CD14-positive monocyte (primary cell): ENCODE data around the gene ANKRD33. TPM values are rescaled to one million over a fixed set of nuclear protein-coding genes. Genes with fewer than 3 reads are reported as not detected.

Experiments used
- DNase-seq, 3 donors: peaks; one replicate each; pipeline ENCODE4 v3.0.0-alpha.2; 2011 to 2022
- H2AFZ ChIP-seq: 2 replicates; pipeline ENCODE4 v1.6.0; 2012; ENCODE audit warnings: mild to moderate bottlenecking, low read depth, low read length, inconsistent platforms; ENCODE audit not compliant: insufficient read depth, poor library complexity, severe bottlenecking
- H3K27ac ChIP-seq, 2 donors: 1 replicate in 1 of 2; 2 replicates in 1 of 2; pipeline ENCODE4 v1.5.1; 2012 to 2013; ENCODE audit warnings: low read length in 2 of 2, control low read depth in 1 of 2, inconsistent platforms in 1 of 2, low read depth in 1 of 2, mild to moderate bottlenecking in 1 of 2
- H3K27me3 ChIP-seq, 2 donors: one replicate each; pipeline versions ENCODE4 v1.6.0 to v1.6.1; 2011 to 2013; ENCODE audit warnings: low read length in 2 of 2; ENCODE audit not compliant: control insufficient read depth in 2 of 2, insufficient read depth in 2 of 2
- H3K36me3 ChIP-seq, 2 donors: replicated peaks in 1 of 2; 1 replicate in 1 of 2; 2 replicates in 1 of 2; pipeline versions ENCODE4 v1.5.1 to v1.6.1; 2012 to 2013; ENCODE audit warnings: low read length in 2 of 2, control low read depth in 1 of 2, inconsistent platforms in 1 of 2, mild to moderate bottlenecking in 1 of 2; ENCODE audit not compliant: insufficient read depth in 2 of 2, control insufficient read depth in 1 of 2
- H3K4me1 ChIP-seq, 2 donors: 1 replicate in 1 of 2; 2 replicates in 1 of 2; pipeline versions ENCODE4 v1.5.1 to v1.6.1; 2012 to 2013; ENCODE audit warnings: low read length in 2 of 2, control low read depth in 1 of 2, inconsistent platforms in 1 of 2, mild to moderate bottlenecking in 1 of 2, moderate library complexity in 1 of 2; ENCODE audit not compliant: insufficient read depth in 2 of 2, control insufficient read depth in 1 of 2
- H3K4me2 ChIP-seq: replicated peaks from 2 replicates; pipeline ENCODE3; 2012; ENCODE audit warnings: low read length, moderate library complexity, mild to moderate bottlenecking; ENCODE audit not compliant: poor library complexity, severe bottlenecking; ENCODE audit errors: extremely low read depth
- H3K4me3 ChIP-seq, 3 experiments: fragments of 200-600 bp in 1 of 3; sonication (generic) in 1 of 3; replicated peaks in 1 of 3; 1 replicate in 2 of 3; 2 replicates in 1 of 3; pipeline ENCODE4 v1.5.1; 2011 to 2013; ENCODE audit warnings: low read length in 3 of 3, mild to moderate bottlenecking in 3 of 3, control low read depth in 2 of 3, low read depth in 2 of 3, inconsistent platforms in 1 of 3, moderate library complexity in 1 of 3
- H3K79me2 ChIP-seq: 2 replicates; pipeline ENCODE4 v1.6.0; 2012; ENCODE audit warnings: mild to moderate bottlenecking, control low read depth, inconsistent platforms, low read length, moderate library complexity; ENCODE audit not compliant: insufficient read depth
- H3K9ac ChIP-seq: 2 replicates; pipeline ENCODE4 v1.6.0; 2017; ENCODE audit warnings: low read length, mild to moderate bottlenecking; ENCODE audit not compliant: insufficient read depth, poor library complexity, severe bottlenecking
- H3K9me3 ChIP-seq, 2 donors: replicated peaks in 1 of 2; 1 replicate in 1 of 2; 2 replicates in 1 of 2; pipeline versions ENCODE4 v1.5.1 to v1.6.1; 2012 to 2013; ENCODE audit warnings: low read length in 2 of 2, control low read depth in 1 of 2; ENCODE audit not compliant: control insufficient read depth in 1 of 2, insufficient read depth in 1 of 2
- H4K20me1 ChIP-seq: 2 replicates; pipeline ENCODE4 v1.6.0; 2012; ENCODE audit warnings: mild to moderate bottlenecking, low read length, control low read depth, moderate library complexity; ENCODE audit not compliant: insufficient read depth
- H3K27ac Mint-ChIP-seq, 7 donors: one replicate each; pipeline ENCODE4 v1.8.0; 2020; ENCODE audit warnings: mild to moderate bottlenecking in 7 of 7, mixed read lengths in 7 of 7, moderate library complexity in 6 of 7, inconsistent platforms in 2 of 7
- H3K27me3 Mint-ChIP-seq, 3 donors: one replicate each; pipeline ENCODE4 v1.8.0; 2021 to 2022; ENCODE audit warnings: low read depth in 3 of 3, mild to moderate bottlenecking in 3 of 3, mixed read lengths in 3 of 3, moderate library complexity in 3 of 3, inconsistent platforms in 1 of 3
- H3K36me3 Mint-ChIP-seq, 2 donors: one replicate each; pipeline ENCODE4 v1.8.0; 2020; ENCODE audit warnings: mixed read lengths in 2 of 2, inconsistent platforms in 1 of 2, mild to moderate bottlenecking in 1 of 2
- H3K4me1 Mint-ChIP-seq: one replicate; pipeline ENCODE4 v1.8.0; 2020; ENCODE audit warnings: mild to moderate bottlenecking, mixed read lengths
- H3K4me3 Mint-ChIP-seq, 2 donors: one replicate each; pipeline ENCODE4 v1.8.0; 2020; ENCODE audit warnings: mild to moderate bottlenecking in 2 of 2, mixed read lengths in 2 of 2, moderate library complexity in 1 of 2
- H3K9me3 Mint-ChIP-seq, 7 donors: one replicate each; pipeline ENCODE4 v1.8.0; 2020 to 2022; ENCODE audit warnings: mixed read lengths in 7 of 7, mild to moderate bottlenecking in 6 of 7, moderate library complexity in 6 of 7, inconsistent platforms in 2 of 7
- WGBS: methylation state at CpG from one replicate; pipeline ENCODE4 v1.1.5; 2013; ENCODE audit warnings: missing lambda C conversion rate; ENCODE audit not compliant: insufficient coverage; 5-methylcytosine and 5-hydroxymethylcytosine counted together
- intact Hi-C, 2 donors: fragments of 100-400 bp; cut with micrococcal nuclease; formaldehyde crosslinking; loops; one replicate each; pipeline versions ENCODE4 v1.15.0 to v1.15.1; 2023
- polyA plus RNA-seq, 3 donors: library from polyadenylated mRNA; depleted of rRNA in 1 of 3; unstranded in 2 of 3; stranded (reverse) in 1 of 3; fragments of 300-500 nt in 2 of 3; fragments of >200 nt in 1 of 3; fragmentation: Illumina TruSeq in 2 of 3; gene quantifications; 1 replicate in 2 of 3; 2 replicates in 1 of 3; pipeline ENCODE4 v1.2.3, GENCODE V29; 2012 to 2021
- TF ChIP-seq, protein P1 (sequence below): fragments of 200-600 bp; IDR thresholded peaks from one replicate; pipeline ENCODE4 v1.8.0; 2022; ENCODE audit warnings: antibody characterized with exemption, mild to moderate bottlenecking

ANKRD33 gene
- polyA plus RNA-seq, 3 donors = 0.07 TPM; not detected in 2

GRCh38 chr12:51896236-51896635, 8.3 kb downstream of the ANKRD33 start:
- H3K4me1 ChIP-seq = no peaks in the 10 kb centered on the region
- Mint-ChIP-seq H3K9me3 (peaks cover 0 to 1% (median 0%) of the 10 kb centered on the region in 7 donors), H3K4me3 (no peak overlapping the region), H3K27me3 (peaks cover 0 to 3% (median 3%) of the 10 kb centered on the region in 3 donors), H3K36me3 (no peaks in the 10 kb centered on the region), H3K4me1 (peaks cover 2% of the 10 kb centered on the region), H3K27ac (no peak overlapping the region)
- no peaks in the 10 kb centered on the region for H3K79me2 ChIP-seq
- no peak overlapping the region for H3K4me3 ChIP-seq
- H3K27ac ChIP-seq = no peak overlapping the region
- H3K36me3 ChIP-seq = no peaks in the 10 kb centered on the region
- H3K9ac ChIP-seq = no peak overlapping the region
- no peaks in the 10 kb centered on the region for H4K20me1 ChIP-seq
- no peaks in the 10 kb centered on the region for H3K9me3 ChIP-seq
- no peak for DNase-seq
- TF ChIP-seq, protein P1, sequence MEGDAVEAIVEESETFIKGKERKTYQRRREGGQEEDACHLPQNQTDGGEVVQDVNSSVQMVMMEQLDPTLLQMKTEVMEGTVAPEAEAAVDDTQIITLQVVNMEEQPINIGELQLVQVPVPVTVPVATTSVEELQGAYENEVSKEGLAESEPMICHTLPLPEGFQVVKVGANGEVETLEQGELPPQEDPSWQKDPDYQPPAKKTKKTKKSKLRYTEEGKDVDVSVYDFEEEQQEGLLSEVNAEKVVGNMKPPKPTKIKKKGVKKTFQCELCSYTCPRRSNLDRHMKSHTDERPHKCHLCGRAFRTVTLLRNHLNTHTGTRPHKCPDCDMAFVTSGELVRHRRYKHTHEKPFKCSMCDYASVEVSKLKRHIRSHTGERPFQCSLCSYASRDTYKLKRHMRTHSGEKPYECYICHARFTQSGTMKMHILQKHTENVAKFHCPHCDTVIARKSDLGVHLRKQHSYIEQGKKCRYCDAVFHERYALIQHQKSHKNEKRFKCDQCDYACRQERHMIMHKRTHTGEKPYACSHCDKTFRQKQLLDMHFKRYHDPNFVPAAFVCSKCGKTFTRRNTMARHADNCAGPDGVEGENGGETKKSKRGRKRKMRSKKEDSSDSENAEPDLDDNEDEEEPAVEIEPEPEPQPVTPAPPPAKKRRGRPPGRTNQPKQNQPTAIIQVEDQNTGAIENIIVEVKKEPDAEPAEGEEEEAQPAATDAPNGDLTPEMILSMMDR = no peak
- H3K4me2 ChIP-seq = no peak overlapping the region
- intact Hi-C loops = no loop called here
- H3K27me3 ChIP-seq = no peaks in the 10 kb centered on the region
- 88% methylated on average over 3 of the region's 3 CpGs for WGBS
- H2AFZ ChIP-seq = no peak overlapping the region

DNA sequence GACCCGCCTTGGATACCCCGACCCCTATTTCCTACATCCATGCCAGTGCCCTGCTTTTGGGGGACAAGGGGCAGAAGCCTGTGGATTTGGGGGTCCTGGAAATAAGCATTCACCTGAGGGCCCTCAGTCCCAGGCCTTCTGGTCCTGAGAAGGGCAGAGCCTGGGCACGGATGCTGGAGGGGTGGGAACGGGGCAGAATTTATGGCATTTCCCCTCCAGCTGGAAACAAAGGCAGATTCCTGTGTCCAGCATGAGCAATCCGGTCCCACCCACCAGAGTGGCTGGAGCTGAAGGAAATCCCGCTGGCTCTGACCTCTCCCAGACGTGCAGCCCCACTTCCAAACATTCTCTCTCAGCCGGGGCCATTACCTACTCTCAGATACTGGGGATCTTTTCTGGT, 9.3 kb downstream of the ANKRD33 start:
- no peak overlapping the region for H3K4me3 Mint-ChIP-seq
- peaks cover 0 to 1% (median 0%) of the 10 kb centered on the region in 7 donors for H3K9me3 Mint-ChIP-seq
- H3K36me3 Mint-ChIP-seq = no peaks in the 10 kb centered on the region
- DNase-seq = no peak
- Histone ChIP-seq H4K20me1 (no peaks in the 10 kb centered on the region), H3K27ac (no peak overlapping the region), H3K4me3 (no peak overlapping the region), H3K27me3 (no peaks in the 10 kb centered on the region), H3K4me2 (no peak overlapping the region), H3K79me2 (no peaks in the 10 kb centered on the region), H3K9me3 (no peaks in the 10 kb centered on the region), H3K9ac (no peak overlapping the region), H3K4me1 (no peaks in the 10 kb centered on the region), H2AFZ (no peak overlapping the region), H3K36me3 (no peaks in the 10 kb centered on the region)
- H3K4me1 Mint-ChIP-seq = peaks cover 2% of the 10 kb centered on the region
- 100% methylated on average over 4 of the region's 8 CpGs for WGBS
- TF ChIP-seq, protein P1 = no peak
- peaks cover 0 to 3% (median 3%) of the 10 kb centered on the region in 3 donors for H3K27me3 Mint-ChIP-seq
- H3K27ac Mint-ChIP-seq = peak overlapping the region in 1 of 7 donors; percentile 60
- intact Hi-C loops = no loop called here
